AG04449 (cell line): Measurements from ENCODE around the gene FXYD2.

Experiments used
- CTCF ChIA-PET: fragments of 350-600 bp; formaldehyde crosslinking; extraction: SDS; loops from one replicate; lab custom pipeline; 2021; ENCODE audit warnings: antibody characterized with exemption; lab: Yijun Ruan, JAX
- POLR2A ChIA-PET: fragments of 400-600, 350-600 bp; formaldehyde crosslinking; extraction: SDS; loops from one replicate; lab custom pipeline; 2020; ENCODE audit warnings: antibody characterized with exemption, inconsistent platforms; lab: Yijun Ruan, JAX
- DNase-seq: peaks from one replicate; pipeline ENCODE4 v3.0.0-alpha.2; 2010; ENCODE audit warnings: low read depth, low spot score
- H3K4me3 ChIP-seq: 2 replicates; pipeline ENCODE4 v1.5.1; 2011; ENCODE audit warnings: low read depth, mild to moderate bottlenecking, control low read depth, low read length
- CTCF ChIP-seq: IDR thresholded peaks from one replicate; pipeline ENCODE4 v1.5.1; 2011; ENCODE audit warnings: mild to moderate bottlenecking, moderate library complexity, low read length, control low read depth, inconsistent platforms; ENCODE audit not compliant: insufficient read depth; ENCODE audit errors: missing control alignments

Gene FXYD2

GRCh38 chr11:117824571-117825537, at the start of gene FXYD2:
Gene FXYD2, minus strand, starts transcription at chr11:117824744. Its CDS starts 66 bp downstream, at chr11:117824678.
- H3K4me3 ChIP-seq = no peak within 1 kb of the TSS
- no peak for TF ChIP-seq CTCF
- no peak for DNase-seq
- ChIA-PET POLR2A (no interaction called here), CTCF (interaction anchor here (0.9 to 11.7 kb wide), 9 partner anchors 8 to 398 kb away, joined by 3 to 316 read pairs (median 4); no protein-coding TSS in a partner anchor)

- H3K4me3 ChIP-seq = no peak overlapping the region
- CTCF ChIA-PET = no interaction called here
- POLR2A ChIA-PET = no interaction called here
- no peak for TF ChIP-seq CTCF
- no peak for DNase-seq
These were observed 49.2 kb upstream of the FXYD2 start for GRCh38 chr11:117873828-117874125.

GRCh38 chr11:117872975-117873827, 48.7 kb upstream of the FXYD2 start:
- no peak overlapping the region for H3K4me3 ChIP-seq
- CTCF ChIA-PET = interaction anchor here (1.0 to 1.1 kb wide), 2 partner anchors 29 to 31 kb away, joined by 4 to 5 read pairs; no protein-coding TSS in a partner anchor
- no peak for TF ChIP-seq CTCF
- POLR2A ChIA-PET = no interaction called here
- no peak for DNase-seq

- no peak for DNase-seq
- ChIA-PET CTCF (interaction anchor here (1.0 to 1.1 kb wide), 2 partner anchors 28 to 30 kb away, joined by 4 to 5 read pairs; no protein-coding TSS in a partner anchor), POLR2A (no interaction called here)
- TF ChIP-seq CTCF = no peak
- no peak overlapping the region for H3K4me3 ChIP-seq
These were observed 47.9 kb upstream of the FXYD2 start for GRCh38 chr11:117872420-117872961.

- H3K4me3 ChIP-seq = no peak overlapping the region
- DNase-seq = no peak
- CTCF ChIA-PET = no interaction called here
- TF ChIP-seq CTCF = no peak
- POLR2A ChIA-PET = no interaction called here
These were observed 47.2 kb upstream of the FXYD2 start for GRCh38 chr11:117871784-117872183.
